Measurements from ENCODE around the gene CFI. TPM values are rescaled to one million over a fixed set of nuclear protein-coding genes. Genes with fewer than 3 reads are reported as not detected.

The CFI gene
- total RNA-seq, 3 donors from 2014 or later, result 3.3 to 11.8 (median 6.6) TPM

DNA sequence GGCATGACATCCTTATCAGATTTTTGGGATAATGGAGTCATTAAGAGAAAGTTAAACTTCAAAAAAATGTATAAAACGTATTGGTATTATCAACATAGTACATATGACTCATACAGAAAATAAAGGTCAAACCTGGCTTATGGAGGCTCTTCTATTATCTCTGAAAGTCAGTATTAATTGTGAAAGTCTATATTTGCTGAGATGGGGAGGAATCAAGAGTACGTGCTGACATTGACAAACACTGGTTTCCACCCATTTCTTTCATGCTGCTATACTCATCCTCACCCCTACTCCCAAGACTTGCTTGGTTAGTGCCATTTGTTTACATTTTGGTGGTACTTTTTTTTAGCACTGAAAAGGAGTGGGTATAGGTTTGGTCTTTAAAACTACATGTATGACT, 41.1 kb downstream of the CFI start:
- Histone ChIP-seq H3K9me3 (no peaks in the 10 kb centered on the region), H3K4me3 (no peak overlapping the region), H3K4me1 (ENCODE audit: low read depth) (no peaks in the 10 kb centered on the region), H3K36me3 (ENCODE audit: low read depth) (no peaks in the 10 kb centered on the region)
- no peak for ATAC-seq
- TF ChIP-seq, protein P1, sequence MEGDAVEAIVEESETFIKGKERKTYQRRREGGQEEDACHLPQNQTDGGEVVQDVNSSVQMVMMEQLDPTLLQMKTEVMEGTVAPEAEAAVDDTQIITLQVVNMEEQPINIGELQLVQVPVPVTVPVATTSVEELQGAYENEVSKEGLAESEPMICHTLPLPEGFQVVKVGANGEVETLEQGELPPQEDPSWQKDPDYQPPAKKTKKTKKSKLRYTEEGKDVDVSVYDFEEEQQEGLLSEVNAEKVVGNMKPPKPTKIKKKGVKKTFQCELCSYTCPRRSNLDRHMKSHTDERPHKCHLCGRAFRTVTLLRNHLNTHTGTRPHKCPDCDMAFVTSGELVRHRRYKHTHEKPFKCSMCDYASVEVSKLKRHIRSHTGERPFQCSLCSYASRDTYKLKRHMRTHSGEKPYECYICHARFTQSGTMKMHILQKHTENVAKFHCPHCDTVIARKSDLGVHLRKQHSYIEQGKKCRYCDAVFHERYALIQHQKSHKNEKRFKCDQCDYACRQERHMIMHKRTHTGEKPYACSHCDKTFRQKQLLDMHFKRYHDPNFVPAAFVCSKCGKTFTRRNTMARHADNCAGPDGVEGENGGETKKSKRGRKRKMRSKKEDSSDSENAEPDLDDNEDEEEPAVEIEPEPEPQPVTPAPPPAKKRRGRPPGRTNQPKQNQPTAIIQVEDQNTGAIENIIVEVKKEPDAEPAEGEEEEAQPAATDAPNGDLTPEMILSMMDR (IDR thresholded peaks at IDR 0.05), result no peak
- intact Hi-C loops (cut with DNase I, micrococcal nuclease), result no loop called here
- no peak for DNase-seq

DNA sequence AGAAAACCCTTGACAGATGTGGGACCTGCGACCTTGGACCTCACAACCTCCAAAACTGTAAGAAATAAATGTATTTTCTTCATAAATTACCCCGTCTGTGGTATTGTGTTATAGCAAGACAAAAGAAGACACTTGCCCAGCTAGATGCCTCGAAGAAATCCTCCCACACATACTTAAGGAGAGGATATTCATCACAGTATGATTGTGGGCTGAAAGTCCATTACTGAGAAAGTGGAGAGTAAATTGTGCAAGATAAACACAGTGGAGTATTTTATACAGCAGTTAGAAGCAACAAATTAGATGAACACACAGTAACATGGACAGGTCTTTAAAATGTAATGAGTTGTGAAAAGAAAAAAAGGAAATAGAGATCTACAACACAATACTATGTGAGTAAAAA, 46.1 kb downstream of the CFI start:
- intact Hi-C loops (cut with DNase I, micrococcal nuclease), result no loop called here
- TF ChIP-seq, protein P1 (IDR thresholded peaks at IDR 0.05), result no peak
- DNase-seq (no peak), ATAC-seq (no peak)
- H3K4me1 ChIP-seq (ENCODE audit: low read depth), result no peaks in the 10 kb centered on the region
- H3K4me3 ChIP-seq, result no peak overlapping the region
- no peaks in the 10 kb centered on the region for H3K9me3 ChIP-seq
- H3K36me3 ChIP-seq (ENCODE audit: low read depth), result no peaks in the 10 kb centered on the region

DNA sequence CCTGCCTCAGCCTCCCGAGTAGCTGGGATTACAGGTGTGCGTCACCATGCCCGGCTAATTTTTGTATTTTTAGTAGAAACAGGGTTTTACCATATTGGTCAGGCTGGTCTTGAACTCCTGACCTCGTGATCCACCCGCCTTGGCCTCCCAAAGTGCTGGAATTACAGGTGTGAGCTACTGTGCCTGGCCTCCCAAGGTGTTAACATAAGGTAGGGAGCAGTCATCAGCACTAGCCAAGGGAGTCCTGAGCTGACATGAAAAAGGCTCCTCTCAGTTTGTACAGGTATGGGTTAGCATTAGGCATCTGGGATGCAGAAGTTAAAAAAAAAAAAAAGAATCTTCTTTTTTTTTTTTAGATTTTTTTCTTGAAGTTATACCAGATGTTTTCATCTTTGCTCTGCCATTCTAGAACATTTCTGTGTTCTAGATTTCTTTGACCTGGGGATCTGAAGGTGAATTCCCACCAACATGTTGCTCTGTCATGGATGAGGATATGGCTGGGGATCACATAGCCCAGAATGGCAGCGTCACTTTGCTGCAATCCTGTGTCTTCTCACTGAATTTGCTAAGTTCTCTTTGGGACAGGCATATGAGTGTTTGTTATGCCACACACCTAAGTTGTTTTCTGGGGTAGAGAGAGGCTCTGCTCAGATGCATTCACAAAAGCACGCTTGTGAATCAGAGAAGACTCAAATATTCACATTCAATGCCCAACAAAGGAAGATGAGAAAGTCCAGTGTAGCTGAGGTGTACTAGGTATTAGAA, 47.5 kb downstream of the CFI start:
- ATAC-seq (no peak), DNase-seq (no peak)
- Histone ChIP-seq H3K4me3 (no peak overlapping the region), H3K36me3 (ENCODE audit: low read depth) (no peaks in the 10 kb centered on the region), H3K4me1 (ENCODE audit: low read depth) (no peaks in the 10 kb centered on the region), H3K9me3 (no peaks in the 10 kb centered on the region)
- intact Hi-C loops (cut with DNase I, micrococcal nuclease), result no loop called here
- TF ChIP-seq, protein P1 (IDR thresholded peaks at IDR 0.05), result no peak

DNA sequence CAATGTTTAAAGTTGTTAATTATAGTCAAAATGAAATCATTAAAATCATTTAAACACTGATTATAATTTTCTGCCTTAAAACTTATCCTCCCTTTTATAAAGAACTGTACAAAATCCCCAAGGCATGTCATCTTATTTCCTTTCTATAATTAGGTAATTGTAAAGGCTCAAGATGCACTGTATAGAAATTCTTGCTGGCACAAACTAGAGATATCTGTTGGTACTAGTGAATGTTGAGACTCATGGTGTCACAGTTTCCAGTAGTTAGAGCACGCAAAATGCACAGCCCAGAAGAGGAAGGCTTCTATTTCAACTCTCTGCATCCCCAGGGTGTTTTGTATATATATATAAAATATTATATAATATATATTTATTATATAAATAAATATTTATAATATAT, 49.3 kb downstream of the CFI start:
- no peaks in the 10 kb centered on the region for H3K36me3 ChIP-seq (ENCODE audit: low read depth)
- DNase-seq (no peak), ATAC-seq (no peak)

DNA sequence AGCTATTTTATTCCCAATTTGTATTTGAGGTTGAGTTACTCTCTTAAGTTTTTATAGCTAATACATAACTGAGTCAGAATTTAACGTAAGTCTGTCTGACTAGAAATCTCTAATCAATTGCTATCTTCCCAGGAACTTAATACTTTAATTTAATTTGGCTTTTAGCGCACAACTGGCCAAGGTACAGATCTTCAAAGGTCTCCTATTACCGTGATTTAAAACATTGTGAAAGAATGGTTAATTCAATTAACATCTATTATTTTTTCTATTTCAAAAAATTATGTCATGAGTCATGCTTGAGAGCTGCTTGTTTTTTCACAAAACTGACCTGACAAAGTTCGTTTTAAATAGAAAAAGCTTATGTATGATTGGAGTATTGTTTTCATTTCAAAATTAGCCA, 49.9 kb downstream of the CFI start:
- no peaks in the 10 kb centered on the region for H3K9me3 ChIP-seq
- no peaks in the 10 kb centered on the region for H3K36me3 ChIP-seq (ENCODE audit: low read depth)
- H3K4me1 ChIP-seq (ENCODE audit: low read depth), result no peaks in the 10 kb centered on the region
- DNase-seq, result no peak
- no peak overlapping the region for H3K4me3 ChIP-seq
- no peak for ATAC-seq
- TF ChIP-seq, protein P1 (IDR thresholded peaks at IDR 0.05), result no peak
- intact Hi-C loops (cut with DNase I, micrococcal nuclease), result no loop called here

More for the DNA sequence above, 49.3 kb downstream of the CFI start:
- no peaks in the 10 kb centered on the region for H3K9me3 ChIP-seq
- TF ChIP-seq, protein P1 (IDR thresholded peaks at IDR 0.05), result no peak
- intact Hi-C loops (cut with DNase I, micrococcal nuclease), result no loop called here
- no peak overlapping the region for H3K4me3 ChIP-seq
- no peaks in the 10 kb centered on the region for H3K4me1 ChIP-seq (ENCODE audit: low read depth)
